Measurements from ENCODE around the gene THG1L. TPM values are rescaled to one million over a fixed set of nuclear protein-coding genes. Genes with fewer than 3 reads are reported as not detected.

Gene THG1L
- polyA plus RNA-seq, 1 of the 3 experiments (the other 2 are of a cell fraction) = 37.0 TPM

DNA sequence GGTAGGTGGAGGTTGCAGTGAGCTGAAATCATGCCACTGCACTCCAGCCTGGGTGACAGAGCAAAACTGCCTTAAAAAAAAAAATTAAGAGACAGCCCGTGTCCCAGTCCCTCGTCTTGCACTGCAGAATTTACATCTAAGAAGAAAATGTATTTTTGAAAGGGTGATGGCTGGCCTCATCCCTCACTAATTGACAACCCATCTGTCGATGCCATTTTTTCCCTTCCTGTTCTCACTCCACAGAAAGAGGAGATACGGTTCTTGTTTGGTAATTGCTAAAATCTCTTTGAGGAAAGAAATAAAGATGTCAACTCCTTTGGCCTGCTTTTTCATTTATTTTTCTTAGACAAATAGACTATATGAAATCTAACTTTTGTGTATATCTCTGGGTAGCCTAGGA is 9.9 kb downstream of the THG1L start:
- WGBS (ENCODE audit: low lambda C conversion rate) = 78% methylated on average over 4 of the region's 4 CpGs
- no peak for DNase-seq
- POLR2A ChIA-PET = no interaction called here
- Histone ChIP-seq H3K9me3 (no peaks in the 10 kb centered on the region), H3K9ac (no peak overlapping the region), H3K4me3 (ENCODE audit: low read depth in 2 of 2, low read length in 1 of 2) (no peak overlapping the region), H3K27me3 (ENCODE audit: insufficient read depth) (no peaks in the 10 kb centered on the region), H3K9me2 (no peaks in the 10 kb centered on the region), H3K4me1 (ENCODE audit: control insufficient read depth in 1 of 2, insufficient read depth in 2 of 2, low read depth in 1 of 2, low read length in 1 of 2) (peaks cover 0 to 18% of the 10 kb centered on the region in 2 experiments; a peak in 2 of 4 replicates), H3K79me2 (ENCODE audit: insufficient read depth) (peaks cover 20% of the 10 kb centered on the region; the same call in 1 of the 2 replicates), H3K27ac (ENCODE audit: low read depth in 2 of 2, low read length in 1 of 2) (no peak overlapping the region), H2AFZ (ENCODE audit: low read depth) (no peak overlapping the region), H3K4me2 (no peak overlapping the region), H4K20me1 (ENCODE audit: insufficient read depth) (no peaks in the 10 kb centered on the region), H3K36me3 (replicated peaks in 1 of 2; ENCODE audit: control insufficient read depth in 1 of 2, insufficient read depth in 2 of 2, low read length in 1 of 2) (peaks cover 22 to 30% of the 10 kb centered on the region in 2 experiments), H3F3A (replicated peaks; ENCODE audit: insufficient read depth) (peaks cover 9% of the 10 kb centered on the region)
- TF ChIP-seq POLR2AphosphoS5 (IDR thresholded peaks at IDR 0.05; ENCODE audit: low read depth, low read length) = no peak
- TF ChIP-seq RXRA (IDR thresholded peaks at IDR 0.05; ENCODE audit: borderline replicate concordance, low read depth) = no peak
- no peak for TF ChIP-seq YY1 (IDR thresholded peaks at IDR 0.05; ENCODE audit: low read depth)
- TF ChIP-seq PBX3 (IDR thresholded peaks at IDR 0.05) = no peak
- TF ChIP-seq TEAD4 (IDR thresholded peaks at IDR 0.05; ENCODE audit: borderline replicate concordance, insufficient read depth) = no peak
- TF ChIP-seq, protein P1, sequence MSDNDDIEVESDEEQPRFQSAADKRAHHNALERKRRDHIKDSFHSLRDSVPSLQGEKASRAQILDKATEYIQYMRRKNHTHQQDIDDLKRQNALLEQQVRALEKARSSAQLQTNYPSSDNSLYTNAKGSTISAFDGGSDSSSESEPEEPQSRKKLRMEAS (IDR thresholded peaks at IDR 0.05; ENCODE audit: low read depth) = no peak
- no peak for TF ChIP-seq EZH2phosphoT487 (IDR thresholded peaks at IDR 0.05; ENCODE audit: borderline replicate concordance, low read depth)
- TF ChIP-seq GABPA (IDR thresholded peaks at IDR 0.05; ENCODE audit: low read depth) = no peak
- no peak for TF ChIP-seq FOXJ3 (CRISPR knock-in tag; IDR thresholded peaks at IDR 0.05)
- TF ChIP-seq, protein P2, sequence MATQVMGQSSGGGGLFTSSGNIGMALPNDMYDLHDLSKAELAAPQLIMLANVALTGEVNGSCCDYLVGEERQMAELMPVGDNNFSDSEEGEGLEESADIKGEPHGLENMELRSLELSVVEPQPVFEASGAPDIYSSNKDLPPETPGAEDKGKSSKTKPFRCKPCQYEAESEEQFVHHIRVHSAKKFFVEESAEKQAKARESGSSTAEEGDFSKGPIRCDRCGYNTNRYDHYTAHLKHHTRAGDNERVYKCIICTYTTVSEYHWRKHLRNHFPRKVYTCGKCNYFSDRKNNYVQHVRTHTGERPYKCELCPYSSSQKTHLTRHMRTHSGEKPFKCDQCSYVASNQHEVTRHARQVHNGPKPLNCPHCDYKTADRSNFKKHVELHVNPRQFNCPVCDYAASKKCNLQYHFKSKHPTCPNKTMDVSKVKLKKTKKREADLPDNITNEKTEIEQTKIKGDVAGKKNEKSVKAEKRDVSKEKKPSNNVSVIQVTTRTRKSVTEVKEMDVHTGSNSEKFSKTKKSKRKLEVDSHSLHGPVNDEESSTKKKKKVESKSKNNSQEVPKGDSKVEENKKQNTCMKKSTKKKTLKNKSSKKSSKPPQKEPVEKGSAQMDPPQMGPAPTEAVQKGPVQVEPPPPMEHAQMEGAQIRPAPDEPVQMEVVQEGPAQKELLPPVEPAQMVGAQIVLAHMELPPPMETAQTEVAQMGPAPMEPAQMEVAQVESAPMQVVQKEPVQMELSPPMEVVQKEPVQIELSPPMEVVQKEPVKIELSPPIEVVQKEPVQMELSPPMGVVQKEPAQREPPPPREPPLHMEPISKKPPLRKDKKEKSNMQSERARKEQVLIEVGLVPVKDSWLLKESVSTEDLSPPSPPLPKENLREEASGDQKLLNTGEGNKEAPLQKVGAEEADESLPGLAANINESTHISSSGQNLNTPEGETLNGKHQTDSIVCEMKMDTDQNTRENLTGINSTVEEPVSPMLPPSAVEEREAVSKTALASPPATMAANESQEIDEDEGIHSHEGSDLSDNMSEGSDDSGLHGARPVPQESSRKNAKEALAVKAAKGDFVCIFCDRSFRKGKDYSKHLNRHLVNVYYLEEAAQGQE (IDR thresholded peaks at IDR 0.05; ENCODE audit: low read depth, low read length) = no peak
- no peak for TF ChIP-seq NFIC (IDR thresholded peaks at IDR 0.05; ENCODE audit: borderline replicate concordance)
- TF ChIP-seq, protein P3, sequence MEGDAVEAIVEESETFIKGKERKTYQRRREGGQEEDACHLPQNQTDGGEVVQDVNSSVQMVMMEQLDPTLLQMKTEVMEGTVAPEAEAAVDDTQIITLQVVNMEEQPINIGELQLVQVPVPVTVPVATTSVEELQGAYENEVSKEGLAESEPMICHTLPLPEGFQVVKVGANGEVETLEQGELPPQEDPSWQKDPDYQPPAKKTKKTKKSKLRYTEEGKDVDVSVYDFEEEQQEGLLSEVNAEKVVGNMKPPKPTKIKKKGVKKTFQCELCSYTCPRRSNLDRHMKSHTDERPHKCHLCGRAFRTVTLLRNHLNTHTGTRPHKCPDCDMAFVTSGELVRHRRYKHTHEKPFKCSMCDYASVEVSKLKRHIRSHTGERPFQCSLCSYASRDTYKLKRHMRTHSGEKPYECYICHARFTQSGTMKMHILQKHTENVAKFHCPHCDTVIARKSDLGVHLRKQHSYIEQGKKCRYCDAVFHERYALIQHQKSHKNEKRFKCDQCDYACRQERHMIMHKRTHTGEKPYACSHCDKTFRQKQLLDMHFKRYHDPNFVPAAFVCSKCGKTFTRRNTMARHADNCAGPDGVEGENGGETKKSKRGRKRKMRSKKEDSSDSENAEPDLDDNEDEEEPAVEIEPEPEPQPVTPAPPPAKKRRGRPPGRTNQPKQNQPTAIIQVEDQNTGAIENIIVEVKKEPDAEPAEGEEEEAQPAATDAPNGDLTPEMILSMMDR (IDR thresholded peaks at IDR 0.05) = no peak
- TF ChIP-seq, protein P4, sequence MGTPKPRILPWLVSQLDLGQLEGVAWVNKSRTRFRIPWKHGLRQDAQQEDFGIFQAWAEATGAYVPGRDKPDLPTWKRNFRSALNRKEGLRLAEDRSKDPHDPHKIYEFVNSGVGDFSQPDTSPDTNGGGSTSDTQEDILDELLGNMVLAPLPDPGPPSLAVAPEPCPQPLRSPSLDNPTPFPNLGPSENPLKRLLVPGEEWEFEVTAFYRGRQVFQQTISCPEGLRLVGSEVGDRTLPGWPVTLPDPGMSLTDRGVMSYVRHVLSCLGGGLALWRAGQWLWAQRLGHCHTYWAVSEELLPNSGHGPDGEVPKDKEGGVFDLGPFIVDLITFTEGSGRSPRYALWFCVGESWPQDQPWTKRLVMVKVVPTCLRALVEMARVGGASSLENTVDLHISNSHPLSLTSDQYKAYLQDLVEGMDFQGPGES (IDR thresholded peaks at IDR 0.05; ENCODE audit: low read depth, low read length) = no peak
- TF ChIP-seq, protein P5, sequence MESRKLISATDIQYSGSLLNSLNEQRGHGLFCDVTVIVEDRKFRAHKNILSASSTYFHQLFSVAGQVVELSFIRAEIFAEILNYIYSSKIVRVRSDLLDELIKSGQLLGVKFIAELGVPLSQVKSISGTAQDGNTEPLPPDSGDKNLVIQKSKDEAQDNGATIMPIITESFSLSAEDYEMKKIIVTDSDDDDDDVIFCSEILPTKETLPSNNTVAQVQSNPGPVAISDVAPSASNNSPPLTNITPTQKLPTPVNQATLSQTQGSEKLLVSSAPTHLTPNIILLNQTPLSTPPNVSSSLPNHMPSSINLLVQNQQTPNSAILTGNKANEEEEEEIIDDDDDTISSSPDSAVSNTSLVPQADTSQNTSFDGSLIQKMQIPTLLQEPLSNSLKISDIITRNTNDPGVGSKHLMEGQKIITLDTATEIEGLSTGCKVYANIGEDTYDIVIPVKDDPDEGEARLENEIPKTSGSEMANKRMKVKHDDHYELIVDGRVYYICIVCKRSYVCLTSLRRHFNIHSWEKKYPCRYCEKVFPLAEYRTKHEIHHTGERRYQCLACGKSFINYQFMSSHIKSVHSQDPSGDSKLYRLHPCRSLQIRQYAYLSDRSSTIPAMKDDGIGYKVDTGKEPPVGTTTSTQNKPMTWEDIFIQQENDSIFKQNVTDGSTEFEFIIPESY (IDR thresholded peaks at IDR 0.05; ENCODE audit: borderline replicate concordance, low read depth) = no peak
- CTCF ChIA-PET = interaction anchor here (0.9 to 1.4 kb wide), 2 partner anchors 12 to 72 kb away, joined by 3 to 4 read pairs; no protein-coding TSS in a partner anchor

Measured in SK-N-SH (cell line).